Measurements from ENCODE around the gene PRKD2. TPM values are rescaled to one million over a fixed set of nuclear protein-coding genes. Genes with fewer than 3 reads are reported as not detected.

The PRKD2 gene
- total RNA-seq, 4 donors from 2014 or later: 15.2 to 33.6 (median 19.7) TPM

DNA sequence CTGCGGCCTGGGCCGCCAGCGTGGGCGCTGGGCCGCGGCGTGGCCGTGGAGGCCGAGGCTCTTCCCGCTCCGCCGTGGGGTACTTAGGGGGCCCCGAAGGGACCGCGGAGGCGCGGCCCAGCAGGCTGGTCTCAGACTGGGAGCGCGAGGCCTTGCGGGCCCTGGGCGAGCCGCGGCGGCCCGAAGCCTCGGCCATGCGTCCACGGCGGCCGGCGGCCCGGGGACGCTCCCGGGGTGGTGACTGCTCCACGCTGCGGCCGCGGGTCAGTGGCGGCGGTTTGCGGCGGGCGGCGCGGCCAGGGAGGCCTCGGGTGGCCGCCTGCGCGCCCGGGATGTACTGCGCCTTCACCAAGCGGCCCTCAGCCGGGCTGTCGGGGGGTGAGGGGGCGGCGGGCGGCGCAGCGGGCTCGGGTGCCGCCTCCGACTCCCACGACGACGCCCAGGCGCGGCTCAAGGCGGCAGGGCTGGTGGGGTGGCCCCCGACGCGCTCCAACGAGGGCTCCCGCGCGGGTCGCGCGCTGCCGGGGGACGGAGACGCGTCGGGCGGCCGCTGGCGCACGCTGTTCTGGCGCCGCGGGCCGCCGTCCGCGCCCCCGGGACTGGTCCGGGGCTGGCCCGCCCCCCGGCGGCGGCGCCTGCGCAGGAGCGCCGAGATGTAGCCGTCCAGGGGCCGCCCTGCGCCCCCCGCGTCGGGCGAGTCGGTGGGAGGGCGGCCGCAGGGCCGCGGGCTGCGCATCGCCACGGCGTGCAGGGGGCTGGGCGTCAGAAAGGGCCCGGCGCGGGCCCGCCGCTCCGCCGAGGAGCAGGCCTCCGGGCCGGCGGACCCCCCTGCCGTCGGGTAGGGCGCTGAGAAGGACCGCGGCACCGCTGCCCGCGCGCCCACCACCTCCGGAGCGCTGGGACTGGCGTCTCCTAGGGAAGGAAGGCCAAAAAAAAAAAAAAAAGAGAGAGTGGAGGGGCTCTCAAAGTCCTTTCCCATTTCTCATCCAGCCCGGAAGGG lies 67.7 kb downstream of the PRKD2 start:
- no peak overlapping the region for H3K4me3 ChIP-seq
- TF ChIP-seq EP300 (IDR thresholded peaks at IDR 0.05) (no peak), POLR2A (IDR thresholded peaks at IDR 0.05) (no peak), POLR2AphosphoS5 (IDR thresholded peaks at IDR 0.05) (no peak)
- TF ChIP-seq, protein P1, sequence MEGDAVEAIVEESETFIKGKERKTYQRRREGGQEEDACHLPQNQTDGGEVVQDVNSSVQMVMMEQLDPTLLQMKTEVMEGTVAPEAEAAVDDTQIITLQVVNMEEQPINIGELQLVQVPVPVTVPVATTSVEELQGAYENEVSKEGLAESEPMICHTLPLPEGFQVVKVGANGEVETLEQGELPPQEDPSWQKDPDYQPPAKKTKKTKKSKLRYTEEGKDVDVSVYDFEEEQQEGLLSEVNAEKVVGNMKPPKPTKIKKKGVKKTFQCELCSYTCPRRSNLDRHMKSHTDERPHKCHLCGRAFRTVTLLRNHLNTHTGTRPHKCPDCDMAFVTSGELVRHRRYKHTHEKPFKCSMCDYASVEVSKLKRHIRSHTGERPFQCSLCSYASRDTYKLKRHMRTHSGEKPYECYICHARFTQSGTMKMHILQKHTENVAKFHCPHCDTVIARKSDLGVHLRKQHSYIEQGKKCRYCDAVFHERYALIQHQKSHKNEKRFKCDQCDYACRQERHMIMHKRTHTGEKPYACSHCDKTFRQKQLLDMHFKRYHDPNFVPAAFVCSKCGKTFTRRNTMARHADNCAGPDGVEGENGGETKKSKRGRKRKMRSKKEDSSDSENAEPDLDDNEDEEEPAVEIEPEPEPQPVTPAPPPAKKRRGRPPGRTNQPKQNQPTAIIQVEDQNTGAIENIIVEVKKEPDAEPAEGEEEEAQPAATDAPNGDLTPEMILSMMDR (IDR thresholded peaks at IDR 0.05): no peak
- 67% methylated on average over 1 of the region's 144 CpGs; no CpG with 5 or more reads in 1 of the 2 donors for WGBS, 2 donors (ENCODE audit: low coverage in 1 of 2)
- H3K4me1 ChIP-seq: peaks cover 0 to 56% (median 8%) of the 10 kb centered on the region in 3 donors
- peaks cover 0 to 21% of the 10 kb centered on the region in 2 donors for H3K36me3 ChIP-seq
- peaks cover 9% of the 10 kb centered on the region for H3K27me3 ChIP-seq
- ATAC-seq: no peak
- H3K9me3 ChIP-seq: no peaks in the 10 kb centered on the region
- peak overlapping the region in 2 of 4 donors; percentile 6 to 43 for H3K27ac ChIP-seq

DNA sequence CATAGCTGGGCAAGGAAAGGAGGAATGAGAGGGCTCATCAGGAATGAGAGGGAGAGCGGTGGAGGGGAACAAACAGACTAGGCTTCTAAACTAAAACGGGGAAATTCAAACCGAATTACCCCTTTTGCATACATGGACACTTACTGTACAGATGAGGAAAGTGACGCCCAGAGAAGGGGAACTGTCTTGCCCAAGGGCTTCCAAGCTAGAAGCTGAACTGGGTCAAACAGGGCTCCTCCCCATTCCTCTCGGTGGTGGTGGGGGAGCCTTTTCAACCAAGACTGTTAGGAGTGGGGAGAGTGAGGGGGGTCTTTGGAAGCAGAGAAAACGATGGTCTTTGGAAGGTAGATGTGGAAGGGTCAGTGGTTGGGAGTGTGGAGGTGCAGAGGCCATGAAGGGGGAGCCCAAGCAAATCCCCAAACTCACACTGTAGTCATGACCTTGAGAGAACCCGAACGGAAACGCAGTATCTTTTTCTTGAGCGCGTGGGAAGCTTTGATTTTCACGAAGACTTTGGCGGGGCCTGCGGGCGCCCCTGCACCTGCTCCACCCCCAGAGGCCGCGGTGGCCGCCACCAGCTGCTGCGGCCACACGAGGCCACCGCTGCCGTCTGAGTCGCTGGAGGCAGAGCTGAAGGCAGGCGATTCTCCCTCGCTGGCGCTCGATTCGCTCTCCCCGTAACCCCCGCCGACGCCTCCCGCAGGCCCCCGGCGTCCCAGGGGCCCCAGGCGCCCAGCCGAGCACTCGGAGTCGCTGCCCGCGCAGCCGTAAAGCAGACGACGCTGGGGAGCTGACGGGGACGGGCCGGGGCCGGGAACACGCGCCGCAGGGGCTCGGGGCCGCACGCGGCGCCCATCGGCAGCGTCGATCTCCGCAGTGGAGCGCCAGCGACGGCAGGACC lies 68.6 kb downstream of the PRKD2 start:
- H3K36me3 ChIP-seq: peaks cover 0 to 21% of the 10 kb centered on the region in 2 donors
- peaks cover 9% of the 10 kb centered on the region for H3K27me3 ChIP-seq
- H3K27ac ChIP-seq: peak overlapping the region in 3 of 4 donors; percentile 0 to 43 (median 26)
- 61 to 74% methylated on average over 4 to 14 of the region's 63 CpGs for WGBS, 2 donors (ENCODE audit: low coverage in 1 of 2)
- no peak for TF ChIP-seq POLR2A (IDR thresholded peaks at IDR 0.05)
- TF ChIP-seq, protein P1 (IDR thresholded peaks at IDR 0.05): no peak
- TF ChIP-seq EP300 (IDR thresholded peaks at IDR 0.05): no peak
- no peak for TF ChIP-seq POLR2AphosphoS5 (IDR thresholded peaks at IDR 0.05)
- no peaks in the 10 kb centered on the region for H3K9me3 ChIP-seq
- peaks cover 0 to 50% (median 7%) of the 10 kb centered on the region in 3 donors for H3K4me1 ChIP-seq
- H3K4me3 ChIP-seq: no peak overlapping the region
- ATAC-seq: no peak

DNA sequence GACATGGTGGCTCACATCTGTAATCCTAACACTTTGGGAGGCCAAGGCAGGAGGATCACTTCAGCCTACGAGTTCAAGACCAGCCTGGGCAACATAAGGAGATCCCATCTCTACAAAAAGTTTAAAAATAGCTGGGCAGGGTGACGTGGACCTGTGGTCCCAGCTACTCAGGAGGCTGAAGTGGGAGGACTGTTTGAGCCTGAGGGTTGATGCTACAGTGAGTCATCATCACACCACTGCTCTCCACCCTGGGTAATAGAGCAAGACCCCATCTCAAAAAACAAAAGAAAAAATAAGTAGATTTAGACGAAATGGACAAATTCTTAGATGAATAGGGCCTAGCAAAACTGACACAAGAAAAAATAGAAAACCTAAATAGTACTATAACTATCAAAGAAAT lies 70.5 kb downstream of the PRKD2 start:
- Histone ChIP-seq H3K27me3 (peaks cover 9% of the 10 kb centered on the region), H3K9me3 (no peaks in the 10 kb centered on the region), H3K27ac (peak overlapping the region in 3 of 4 donors; percentile 4 to 80 (median 44)), H3K4me3 (no peak overlapping the region), H3K36me3 (peaks cover 0 to 9% of the 10 kb centered on the region in 2 donors), H3K4me1 (peaks cover 0 to 39% (median 7%) of the 10 kb centered on the region in 3 donors)
- no peak for ATAC-seq
- TF ChIP-seq, protein P1 (IDR thresholded peaks at IDR 0.05): no peak
- TF ChIP-seq POLR2AphosphoS5 (IDR thresholded peaks at IDR 0.05): no peak
- TF ChIP-seq EP300 (IDR thresholded peaks at IDR 0.05): no peak
- no peak for TF ChIP-seq POLR2A (IDR thresholded peaks at IDR 0.05)
- WGBS, 2 donors (ENCODE audit: low coverage in 1 of 2): 86 to 94% methylated on average over 2 to 3 of the region's 3 CpGs

DNA sequence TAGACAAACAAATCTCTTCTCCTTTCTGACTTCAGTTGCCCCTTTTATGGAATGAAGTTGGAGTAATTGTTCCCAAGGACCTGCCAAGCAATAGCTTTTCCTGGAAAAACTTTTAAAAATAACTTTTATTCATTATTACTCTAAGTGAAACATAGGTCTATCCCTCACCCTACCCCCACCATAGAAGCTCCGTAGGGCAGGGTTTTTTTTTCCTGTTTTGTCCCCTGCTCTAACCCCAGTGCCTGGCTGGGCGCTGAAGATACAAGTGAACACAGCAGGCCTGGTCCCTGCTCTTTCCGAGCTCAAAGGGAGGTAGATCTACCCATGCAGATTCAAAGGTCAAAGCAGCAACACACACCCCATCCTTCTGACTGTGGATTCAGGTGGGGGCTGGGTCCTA lies 72.2 kb downstream of the PRKD2 start:
- TF ChIP-seq POLR2A (IDR thresholded peaks at IDR 0.05) (no peak), POLR2AphosphoS5 (IDR thresholded peaks at IDR 0.05) (peak; percentile 72)
- H3K27me3 ChIP-seq: peaks cover 9% of the 10 kb centered on the region
- no peaks in the 10 kb centered on the region for H3K9me3 ChIP-seq
- peaks cover 0 to 9% of the 10 kb centered on the region in 2 donors for H3K36me3 ChIP-seq
- H3K27ac ChIP-seq: peak overlapping the region; percentile 57 to 80 (median 70)
- peaks cover 0 to 50% (median 7%) of the 10 kb centered on the region in 3 donors for H3K4me1 ChIP-seq
- 0 to 11% methylated on average over 1 to 3 of the region's 3 CpGs for WGBS, 2 donors (ENCODE audit: low coverage in 1 of 2)
- ATAC-seq: peak; percentile 58
- no peak overlapping the region for H3K4me3 ChIP-seq

DNA sequence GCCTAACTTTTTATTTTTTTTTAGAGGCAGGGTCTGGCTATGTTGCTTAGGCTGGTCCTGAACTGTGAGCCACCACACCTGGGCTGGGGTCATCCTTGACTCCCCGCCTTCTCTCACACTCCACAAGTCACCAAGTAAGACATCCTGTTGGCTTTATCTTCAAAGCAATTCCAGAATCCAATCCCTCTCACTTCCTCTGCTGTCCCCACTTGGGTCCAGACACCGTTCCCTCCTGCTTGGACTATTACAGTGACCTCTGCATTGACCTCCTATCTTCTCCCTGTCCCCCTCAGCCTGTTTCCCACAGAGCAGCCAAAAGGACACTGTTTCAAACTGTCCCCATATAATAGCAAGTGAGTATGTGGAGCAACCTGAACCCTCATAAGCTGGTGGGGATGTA lies 76.3 kb downstream of the PRKD2 start:
- Histone ChIP-seq H3K27ac (peak overlapping the region in 2 of 4 donors; percentile 87 to 89), H3K36me3 (no peaks in the 10 kb centered on the region), H3K9me3 (no peaks in the 10 kb centered on the region), H3K4me1 (peaks cover 0 to 53% (median 10%) of the 10 kb centered on the region in 3 donors), H3K4me3 (no peak overlapping the region), H3K27me3 (no peaks in the 10 kb centered on the region)
- no peak for TF ChIP-seq EP300 (IDR thresholded peaks at IDR 0.05)
- TF ChIP-seq POLR2A (IDR thresholded peaks at IDR 0.05): no peak
- TF ChIP-seq, protein P1 (IDR thresholded peaks at IDR 0.05): no peak
- TF ChIP-seq POLR2AphosphoS5 (IDR thresholded peaks at IDR 0.05): no peak
- 72 to 73% methylated on average over 2 of the region's 2 CpGs for WGBS, 2 donors (ENCODE audit: low coverage in 1 of 2)
- ATAC-seq: no peak
